Mesenchymal stem cell (in vitro differentiated cells and primary cell): ENCODE measurements around the gene TTYH1.
"Not testable (repeated sequence)": the region's sequence is repeated elsewhere in the genome, so short reads cannot be mapped to it uniquely, and the experiment has no call there.

Experiments
- DNase-seq: peaks from one replicate; pipeline ENCODE4 v3.0.0-alpha.2; 2013
- H2AFZ ChIP-seq: one replicate; pipeline ENCODE4 v1.6.1; 2013; ENCODE audit warnings: low read depth, mild to moderate bottlenecking, control low read depth, inconsistent platforms, low read length, moderate library complexity
- H2AK5ac ChIP-seq: 2 replicates; pipeline ENCODE4 v1.6.1; 2013; ENCODE audit warnings: low read length, moderate library complexity, mild to moderate bottlenecking, inconsistent platforms; ENCODE audit not compliant: severe bottlenecking
- H2BK120ac ChIP-seq: one replicate; pipeline ENCODE4 v1.6.1; 2013; ENCODE audit warnings: low read depth, mild to moderate bottlenecking, inconsistent platforms, low read length, moderate library complexity
- H2BK12ac ChIP-seq, 2 experiments: one replicate each; pipeline ENCODE4 v1.6.1; 2013; ENCODE audit warnings: inconsistent platforms in 2 of 2, low read length in 2 of 2, mild to moderate bottlenecking in 2 of 2, moderate library complexity in 2 of 2, control low read depth in 1 of 2
- H2BK15ac ChIP-seq: one replicate; pipeline ENCODE4 v1.6.1; 2013; ENCODE audit warnings: mild to moderate bottlenecking, low read depth, inconsistent platforms; ENCODE audit not compliant: poor library complexity, severe bottlenecking
- H2BK5ac ChIP-seq: 2 replicates; pipeline ENCODE4 v1.6.1; 2013; ENCODE audit warnings: low read depth, mild to moderate bottlenecking, low read length, control low read depth, inconsistent platforms; ENCODE audit not compliant: poor library complexity, severe bottlenecking
- H3K14ac ChIP-seq, 2 experiments: one replicate each; pipeline ENCODE4 v1.6.1; 2013; ENCODE audit warnings: inconsistent platforms in 2 of 2, low read length in 2 of 2, control low read depth in 1 of 2, mild to moderate bottlenecking in 1 of 2, moderate library complexity in 1 of 2
- H3K18ac ChIP-seq, 2 experiments: one replicate each; pipeline ENCODE4 v1.6.1; 2013; ENCODE audit warnings: inconsistent platforms in 2 of 2, low read length in 2 of 2, control low read depth in 1 of 2, low read depth in 1 of 2, mild to moderate bottlenecking in 1 of 2
- H3K23ac ChIP-seq, 2 experiments: one replicate each; pipeline ENCODE4 v1.6.1; 2013; ENCODE audit warnings: inconsistent platforms in 2 of 2, low read length in 2 of 2, mild to moderate bottlenecking in 2 of 2, moderate library complexity in 2 of 2, control low read depth in 1 of 2
- H3K27ac ChIP-seq: 2 replicates; pipeline ENCODE4 v1.5.1; 2013; ENCODE audit warnings: mild to moderate bottlenecking, moderate library complexity, low read length, control low read depth, inconsistent platforms; ENCODE audit not compliant: poor library complexity, severe bottlenecking
- H3K27me3 ChIP-seq, 2 experiments: 2 replicates each; pipeline versions ENCODE4 v1.6.1 to v1.7.0; 2013; ENCODE audit warnings: low read length in 2 of 2, mild to moderate bottlenecking in 2 of 2, moderate library complexity in 2 of 2, control low read depth in 1 of 2, inconsistent platforms in 1 of 2; ENCODE audit not compliant: control insufficient read depth in 1 of 2, insufficient read depth in 1 of 2
- H3K36me3 ChIP-seq, 2 experiments: 2 replicates each; pipeline versions ENCODE4 v1.6.1 to v1.7.0; 2013; ENCODE audit warnings: low read length in 2 of 2, control low read depth in 1 of 2, inconsistent platforms in 1 of 2, low read depth in 1 of 2, mild to moderate bottlenecking in 1 of 2; ENCODE audit not compliant: insufficient read depth in 2 of 2, control insufficient read depth in 1 of 2
- H3K4ac ChIP-seq, 2 experiments: one replicate each; pipeline ENCODE4 v1.6.1; 2013; ENCODE audit warnings: inconsistent platforms in 2 of 2, low read length in 2 of 2, mild to moderate bottlenecking in 2 of 2, moderate library complexity in 2 of 2, control low read depth in 1 of 2, low read depth in 1 of 2
- H3K4me1 ChIP-seq: 2 replicates; pipeline ENCODE4 v1.6.1; 2013; ENCODE audit warnings: low read depth, low read length, control low read depth; ENCODE audit not compliant: control insufficient read depth, insufficient read depth
- H3K4me2 ChIP-seq: 2 replicates; pipeline ENCODE4 v1.6.1; 2013; ENCODE audit warnings: low read length, mild to moderate bottlenecking, inconsistent platforms; ENCODE audit not compliant: poor library complexity, severe bottlenecking
- H3K4me3 ChIP-seq, 2 experiments: 2 replicates each; pipeline versions ENCODE4 v1.5.1 to v1.7.0; 2013; ENCODE audit warnings: low read length in 2 of 2, mild to moderate bottlenecking in 2 of 2, control low read depth in 1 of 2, low read depth in 1 of 2; ENCODE audit not compliant: insufficient read depth in 1 of 2
- H3K79me1 ChIP-seq: replicated peaks from 2 replicates; pipeline ENCODE4 v1.6.1; 2013; ENCODE audit warnings: mild to moderate bottlenecking, control low read depth, low read length, inconsistent platforms; ENCODE audit not compliant: poor library complexity, severe bottlenecking
- H3K9ac ChIP-seq: 2 replicates; pipeline ENCODE4 v1.7.0; 2013; ENCODE audit warnings: mild to moderate bottlenecking, low read length, moderate library complexity
- H3K9me3 ChIP-seq: 2 replicates; pipeline ENCODE4 v1.7.0; 2013; ENCODE audit warnings: mild to moderate bottlenecking, low read length; ENCODE audit not compliant: control insufficient read depth
- H4K8ac ChIP-seq: one replicate; pipeline ENCODE4 v1.6.1; 2013; ENCODE audit warnings: inconsistent platforms, mild to moderate bottlenecking, low read length, moderate library complexity
- H4K91ac ChIP-seq: one replicate; pipeline ENCODE4 v1.6.1; 2013; ENCODE audit warnings: mild to moderate bottlenecking, low read length, inconsistent platforms
- WGBS: methylation state at CpG from one replicate; pipeline ENCODE4 v1.1.7; 2013; ENCODE audit warnings: mixed read lengths; 5-methylcytosine and 5-hydroxymethylcytosine counted together

The TTYH1 gene

DNA sequence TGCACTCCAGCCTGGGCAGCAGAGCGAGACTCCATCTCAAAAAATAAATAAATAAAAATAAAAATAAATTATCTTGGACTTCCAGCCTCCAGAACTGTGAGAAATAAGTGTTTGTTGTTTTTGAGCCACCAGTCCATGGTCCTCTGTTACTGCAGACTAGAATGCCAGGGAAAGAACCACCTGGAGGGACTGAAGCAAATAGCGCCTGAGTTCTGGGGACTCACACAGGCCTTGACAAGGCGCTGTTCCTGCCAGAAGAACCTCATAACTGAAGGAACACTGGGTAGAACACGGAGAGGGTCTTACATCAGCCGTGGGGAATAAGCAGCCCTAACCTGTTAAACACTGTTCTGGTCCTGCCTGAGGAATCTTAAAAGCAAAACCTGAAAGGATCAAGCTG lies 25.4 kb downstream of the TTYH1 start:
- Histone ChIP-seq H4K91ac (no peak overlapping the region), H3K9ac (no peak overlapping the region), H2AK5ac (no peak overlapping the region), H3K27me3 (no peaks in the 10 kb centered on the region), H3K27ac (no peak overlapping the region), H3K18ac (no peak overlapping the region), H2BK120ac (no peak overlapping the region), H3K4me3 (no peak overlapping the region), H3K36me3 (peaks cover 16 to 50% of the 10 kb centered on the region in 2 experiments), H2BK15ac (no peak overlapping the region), H3K4me1 (peaks cover 13% of the 10 kb centered on the region), H3K79me1 (peaks cover 30% of the 10 kb centered on the region), H3K9me3 (no peaks in the 10 kb centered on the region), H3K4me2 (no peak overlapping the region), H2BK12ac (no peak overlapping the region), H3K23ac (no peak overlapping the region), H3K4ac (no peak overlapping the region), H3K14ac (no peak overlapping the region), H4K8ac (no peak overlapping the region), H2BK5ac (no peak overlapping the region), H2AFZ (no peak overlapping the region)
- 96% methylated on average over 4 of the region's 5 CpGs for WGBS
- DNase-seq = no peak

DNA sequence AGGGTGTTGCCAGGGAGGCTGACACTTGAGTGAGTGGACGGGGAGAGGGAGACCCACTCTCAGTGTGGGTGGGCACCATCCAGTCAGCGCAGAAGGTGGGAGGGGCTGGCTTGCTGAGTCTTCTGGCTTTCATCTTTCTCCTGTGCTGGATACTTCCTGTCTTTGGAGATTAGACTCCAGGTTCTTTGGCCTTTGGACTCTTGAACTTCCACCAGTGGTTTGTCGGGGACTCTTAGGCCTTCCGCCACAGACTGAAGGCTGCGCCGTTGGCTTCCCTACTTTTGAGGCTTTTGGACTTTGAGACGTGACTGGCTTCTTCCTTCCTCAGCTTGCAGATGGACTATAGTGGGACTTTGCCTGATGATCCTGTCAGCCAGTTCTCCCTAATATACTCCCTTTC lies 29.5 kb downstream of the TTYH1 start:
- H2BK5ac ChIP-seq = no peak overlapping the region
- no peak overlapping the region for H3K23ac ChIP-seq
- H2AK5ac ChIP-seq = no peak overlapping the region
- peaks cover 3% of the 10 kb centered on the region for H3K4me1 ChIP-seq
- no peak overlapping the region for H4K91ac ChIP-seq
- H3K18ac ChIP-seq = no peak overlapping the region
- H2BK12ac ChIP-seq = no peak overlapping the region
- no peak overlapping the region for H2BK120ac ChIP-seq
- H3K9ac ChIP-seq = no peak overlapping the region
- H3K4me3 ChIP-seq = no peak overlapping the region
- no peak overlapping the region for H3K14ac ChIP-seq
- WGBS = 96% methylated on average over 7 of the region's 7 CpGs
- no peak overlapping the region for H3K27ac ChIP-seq
- H3K27me3 ChIP-seq = no peaks in the 10 kb centered on the region
- H3K79me1 ChIP-seq = peaks cover 12% of the 10 kb centered on the region
- H4K8ac ChIP-seq = no peak overlapping the region
- no peak overlapping the region for H3K4ac ChIP-seq
- H3K36me3 ChIP-seq = peaks cover 10 to 45% of the 10 kb centered on the region in 2 experiments
- no peak overlapping the region for H2BK15ac ChIP-seq
- no peak overlapping the region for H2AFZ ChIP-seq
- DNase-seq = no peak
- no peaks in the 10 kb centered on the region for H3K9me3 ChIP-seq
- H3K4me2 ChIP-seq = no peak overlapping the region

DNA sequence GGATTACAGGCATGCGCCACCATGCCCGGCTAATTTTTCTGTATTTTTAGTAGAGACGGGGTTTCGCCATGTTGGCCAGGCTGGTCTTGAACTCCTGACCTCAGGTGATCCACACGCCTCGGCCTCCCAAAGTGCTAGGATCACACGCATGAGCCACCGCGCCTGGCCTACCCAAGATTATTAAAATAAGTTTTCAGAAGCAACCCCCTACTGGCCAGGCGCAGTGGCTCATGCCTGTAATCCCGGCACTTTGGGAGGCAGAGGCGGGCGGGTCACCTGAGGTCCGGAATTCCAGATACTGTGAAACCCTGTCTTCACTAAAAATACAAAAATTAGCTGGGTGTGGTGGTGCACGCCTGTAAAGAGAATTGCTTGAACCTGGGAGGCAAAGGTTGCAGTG lies 31.1 kb downstream of the TTYH1 start:
- not testable (repeated sequence) for H2AFZ ChIP-seq, H3K9me3 ChIP-seq, H3K9ac ChIP-seq, H2BK120ac ChIP-seq, H3K4ac ChIP-seq, H2BK5ac ChIP-seq, H3K23ac ChIP-seq, H4K91ac ChIP-seq, H3K27ac ChIP-seq, H3K27me3 ChIP-seq, H3K4me3 ChIP-seq, H3K4me2 ChIP-seq, H2BK15ac ChIP-seq, DNase-seq, H4K8ac ChIP-seq, H2BK12ac ChIP-seq, H3K79me1 ChIP-seq, H3K14ac ChIP-seq, H3K18ac ChIP-seq, H2AK5ac ChIP-seq
- H3K4me1 ChIP-seq = peaks cover 12% of the 10 kb centered on the region
- WGBS = 99% methylated on average over 13 of the region's 15 CpGs
- peaks cover 13 to 39% of the 10 kb centered on the region in 2 experiments for H3K36me3 ChIP-seq

DNA sequence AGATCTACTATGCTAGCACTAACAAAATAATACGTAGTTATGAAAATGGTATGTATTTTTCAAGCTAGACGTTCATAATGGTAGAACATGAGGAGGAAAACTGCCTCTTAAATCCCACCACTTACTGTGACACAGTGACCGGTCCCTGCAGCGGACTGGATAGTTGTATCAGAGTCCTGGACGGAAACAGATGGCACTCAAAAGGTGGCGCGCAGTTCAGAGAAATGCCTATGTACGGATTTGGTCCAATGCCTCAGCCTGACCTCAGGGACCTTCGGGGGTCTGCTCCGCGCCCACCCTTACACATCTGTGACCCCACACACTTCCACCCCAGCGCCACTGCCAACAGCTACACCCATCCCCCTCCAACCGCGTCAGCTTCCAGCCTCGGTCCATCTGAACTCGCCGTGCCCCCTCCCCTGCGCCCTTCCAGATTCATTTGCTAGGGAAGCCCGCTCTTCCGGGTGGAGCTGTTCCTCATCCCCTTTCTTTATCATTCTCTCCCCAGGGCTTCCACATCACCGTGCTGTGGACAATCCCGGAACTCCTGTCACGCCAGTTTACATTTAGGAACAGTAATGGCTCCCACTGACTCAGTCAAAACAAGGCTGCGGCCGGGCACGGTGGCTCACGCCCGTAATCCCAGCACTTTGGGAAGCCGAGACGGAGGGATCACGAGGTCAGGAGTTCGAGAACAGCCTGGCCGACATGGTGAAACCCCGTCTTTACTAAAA lies 32.9 kb downstream of the TTYH1 start:
- peak overlapping the region; percentile 72 for H3K4me2 ChIP-seq
- peak; percentile 88 for DNase-seq
- H2BK12ac ChIP-seq = peak overlapping the region in 1 of 2 experiments; percentile 42
- peak overlapping the region in 1 of 2 experiments; percentile 94 for H3K23ac ChIP-seq
- peak overlapping the region; percentile 68 for H3K4ac ChIP-seq
- H2BK120ac ChIP-seq = peak overlapping the region; percentile 9
- peak overlapping the region in 1 of 2 experiments; percentile 89 for H3K14ac ChIP-seq
- 1% methylated on average over 33 of the region's 34 CpGs for WGBS
- peaks cover 6% of the 10 kb centered on the region for H3K79me1 ChIP-seq
- H3K27me3 ChIP-seq = no peaks in the 10 kb centered on the region
- H3K9ac ChIP-seq = peak overlapping the region; percentile 100
- H4K91ac ChIP-seq = peak overlapping the region; percentile 84
- peak overlapping the region; percentile 92 for H2BK5ac ChIP-seq
- no peak overlapping the region for H2AFZ ChIP-seq
- no peak overlapping the region for H2AK5ac ChIP-seq
- peak overlapping the region; percentile 96 to 97 for H3K4me3 ChIP-seq
- peaks cover 19% of the 10 kb centered on the region for H3K4me1 ChIP-seq
- peak overlapping the region; percentile 26 for H2BK15ac ChIP-seq
- H3K36me3 ChIP-seq = peaks cover 22 to 45% of the 10 kb centered on the region in 2 experiments
- peak overlapping the region; percentile 54 for H4K8ac ChIP-seq
- H3K9me3 ChIP-seq = no peaks in the 10 kb centered on the region
- peak overlapping the region; percentile 85 for H3K27ac ChIP-seq
- peak overlapping the region; percentile 94 to 98 for H3K18ac ChIP-seq
